HG02763 (cell line): ENCODE results near the gene HSPG2.
"Not testable (repeated sequence)": the region's sequence is repeated elsewhere in the genome, so short reads cannot be mapped to it uniquely, and the experiment has no call there.

Experiments
- ATAC-seq: cut with Tn5 transposase; IDR thresholded peaks from one replicate; pipeline ENCODE4 v1.9.1; 2021; ENCODE audit warnings: mild to moderate bottlenecking, moderate library complexity; ENCODE audit not compliant: unreplicated experiment

HSPG2 gene

DNA sequence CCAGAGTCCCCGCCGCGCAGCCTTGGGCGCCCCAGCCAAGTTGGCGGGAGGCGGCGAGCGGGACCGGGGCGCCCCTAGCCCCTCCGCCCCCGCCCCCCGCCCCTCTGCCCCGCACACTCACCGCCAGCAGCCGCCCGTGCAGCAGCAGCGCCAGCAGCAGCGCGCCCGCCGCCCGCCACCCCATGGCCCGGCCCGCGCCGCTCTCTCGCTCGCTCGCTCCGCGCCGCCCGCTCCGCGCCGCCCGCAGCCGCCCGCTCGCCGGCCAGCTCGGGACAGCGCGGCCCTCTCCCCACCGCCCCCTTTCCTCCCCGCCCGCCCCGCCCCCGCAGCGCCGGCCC is at the start of gene HSPG2:
Gene HSPG2 (minus strand): TSS at position 277 of the 338 bp plus-strand sequence. CDS start 93 bp downstream, at position 184.
- no peak for ATAC-seq

DNA sequence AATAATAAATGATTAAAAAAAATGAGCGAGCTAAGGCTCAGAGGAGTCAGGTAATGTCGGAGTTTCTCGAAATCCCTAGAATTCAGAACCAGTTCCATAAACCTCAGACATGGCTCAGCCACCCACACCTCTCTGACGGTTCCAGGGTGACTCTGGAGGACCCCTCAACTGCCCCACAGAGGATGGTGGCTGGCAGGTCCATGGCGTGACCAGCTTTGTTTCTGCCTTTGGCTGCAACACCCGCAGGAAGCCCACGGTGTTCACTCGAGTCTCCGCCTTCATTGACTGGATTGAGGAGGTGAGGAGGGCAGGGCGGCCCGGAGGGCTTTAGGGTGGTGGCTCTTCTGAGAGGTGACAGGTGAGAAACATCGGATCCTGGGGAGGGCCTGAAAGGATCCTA is 49.3 kb upstream of the HSPG2 start:
- not testable (repeated sequence) for ATAC-seq

DNA sequence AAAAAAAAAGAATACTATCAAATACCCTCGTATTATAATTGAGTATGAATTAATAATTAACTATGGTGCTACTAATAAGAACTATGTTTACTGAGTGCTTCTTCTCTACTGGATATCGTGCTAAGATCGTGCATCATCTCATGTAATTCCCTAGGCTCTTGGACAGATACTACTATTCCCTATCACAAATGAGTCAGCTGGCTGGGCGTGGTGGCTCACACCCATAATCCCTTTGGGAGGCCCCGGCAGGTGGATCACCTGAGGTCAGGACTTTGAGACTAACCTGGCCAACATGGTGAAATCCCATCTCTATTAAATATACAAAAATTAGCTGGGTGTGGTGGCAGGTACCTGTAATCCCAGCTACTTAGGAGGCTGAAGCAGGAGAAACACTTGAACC is 48.8 kb upstream of the HSPG2 start:
- ATAC-seq: not testable (repeated sequence)

DNA sequence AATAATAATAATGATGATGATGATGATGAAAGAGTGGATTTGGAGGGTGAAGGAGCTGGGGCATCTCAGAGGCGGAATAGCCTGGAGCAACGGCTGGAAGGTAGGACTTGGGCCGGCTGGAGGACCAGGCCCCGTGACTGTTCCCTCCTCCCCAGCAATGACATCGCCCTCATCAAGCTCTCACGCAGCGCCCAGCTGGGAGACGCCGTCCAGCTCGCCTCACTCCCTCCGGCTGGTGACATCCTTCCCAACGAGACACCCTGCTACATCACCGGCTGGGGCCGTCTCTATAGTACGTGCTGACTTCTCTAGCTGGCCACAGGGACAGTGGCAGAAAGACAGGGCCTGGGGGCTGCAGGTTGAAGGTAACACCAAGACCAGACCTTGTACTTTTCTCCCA is 46.4 kb upstream of the HSPG2 start:
- ATAC-seq: not testable (repeated sequence)

DNA sequence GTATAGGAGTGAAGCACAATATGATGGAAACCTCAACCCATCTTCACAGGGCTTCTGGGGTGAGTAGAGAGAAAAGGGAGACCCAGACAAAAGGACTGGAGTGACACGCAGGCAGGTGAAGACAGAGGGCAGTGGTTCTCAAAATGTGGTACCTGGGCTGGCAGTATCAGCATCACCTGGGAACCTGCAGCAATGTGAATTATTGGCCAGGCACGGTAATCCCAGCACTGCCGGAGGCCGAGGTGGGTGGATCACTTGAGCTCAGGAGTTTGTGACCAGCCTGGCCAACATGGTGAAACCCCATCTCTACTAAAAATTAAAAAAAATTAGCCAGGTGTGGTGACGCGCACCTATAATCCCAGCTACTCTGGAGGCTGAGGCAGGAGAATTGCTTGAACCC is 45.0 kb upstream of the HSPG2 start:
- ATAC-seq: not testable (repeated sequence)

DNA sequence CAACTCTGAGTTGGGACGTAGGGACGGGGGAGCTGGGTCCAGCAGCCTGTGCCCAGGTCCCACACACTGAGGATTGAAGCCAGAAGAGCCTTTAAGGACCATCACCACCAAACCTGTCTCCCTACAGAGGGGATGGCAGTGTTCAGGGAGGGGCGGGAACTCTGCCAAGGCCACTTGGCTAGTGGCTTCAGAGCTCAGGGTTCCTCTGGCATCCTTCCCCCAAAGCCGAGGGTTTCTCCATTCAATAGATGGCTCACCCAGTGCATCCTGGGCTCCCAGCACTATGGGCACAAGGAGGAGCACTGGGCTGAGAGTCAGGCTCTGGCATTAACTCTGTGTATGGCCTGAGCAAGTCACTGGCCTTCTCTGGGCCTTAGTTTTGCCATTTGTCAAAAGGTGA is 44.1 kb upstream of the HSPG2 start:
- not testable (repeated sequence) for ATAC-seq

DNA sequence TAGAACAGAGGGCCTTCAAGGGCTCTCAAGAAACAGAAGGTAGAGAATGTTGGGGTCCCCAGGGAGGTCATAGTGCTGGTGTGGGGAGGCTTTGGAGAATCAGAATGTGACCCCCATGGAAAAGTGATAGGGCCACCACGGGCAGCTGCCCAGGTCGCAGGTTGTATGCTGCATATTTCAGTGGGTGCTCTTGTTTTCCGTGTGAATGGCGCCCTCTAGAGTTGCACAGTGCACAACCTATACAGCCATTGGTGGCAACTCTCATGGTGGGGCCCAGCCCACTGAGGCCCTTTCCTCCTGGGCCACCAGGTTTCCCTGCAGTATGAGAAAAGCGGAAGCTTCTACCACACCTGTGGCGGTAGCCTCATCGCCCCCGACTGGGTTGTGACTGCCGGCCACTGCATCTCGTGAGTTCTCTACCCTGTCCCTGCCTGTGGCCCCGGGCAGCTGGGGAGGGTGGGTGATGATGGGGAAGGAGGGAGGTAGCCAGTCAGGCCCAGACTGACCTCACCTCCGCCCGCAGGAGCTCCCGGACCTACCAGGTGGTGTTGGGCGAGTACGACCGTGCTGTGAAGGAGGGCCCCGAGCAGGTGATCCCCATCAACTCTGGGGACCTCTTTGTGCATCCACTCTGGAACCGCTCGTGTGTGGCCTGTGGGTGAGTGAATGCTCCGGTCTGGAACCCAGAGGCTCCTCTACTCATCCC is 43.6 kb upstream of the HSPG2 start:
- ATAC-seq: not testable (repeated sequence)

DNA sequence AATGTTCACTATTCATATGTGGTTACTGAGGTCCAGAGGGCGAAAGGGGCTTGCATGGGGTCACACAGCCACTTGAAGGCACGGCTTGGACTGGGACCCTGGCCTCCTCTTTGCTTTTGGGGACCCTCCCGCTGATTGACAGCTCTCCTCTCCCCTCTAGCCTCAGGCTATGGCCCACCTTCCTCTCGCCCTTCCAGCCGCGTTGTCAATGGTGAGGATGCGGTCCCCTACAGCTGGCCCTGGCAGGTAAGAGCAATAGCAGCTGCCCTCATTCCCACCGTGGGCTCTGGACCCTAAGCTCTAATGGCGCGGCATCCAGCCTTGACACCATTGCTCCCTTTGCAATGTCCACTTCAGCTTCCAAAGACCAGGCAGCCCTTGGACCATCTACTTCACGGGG is 41.1 kb upstream of the HSPG2 start:
- not testable (repeated sequence) for ATAC-seq

DNA sequence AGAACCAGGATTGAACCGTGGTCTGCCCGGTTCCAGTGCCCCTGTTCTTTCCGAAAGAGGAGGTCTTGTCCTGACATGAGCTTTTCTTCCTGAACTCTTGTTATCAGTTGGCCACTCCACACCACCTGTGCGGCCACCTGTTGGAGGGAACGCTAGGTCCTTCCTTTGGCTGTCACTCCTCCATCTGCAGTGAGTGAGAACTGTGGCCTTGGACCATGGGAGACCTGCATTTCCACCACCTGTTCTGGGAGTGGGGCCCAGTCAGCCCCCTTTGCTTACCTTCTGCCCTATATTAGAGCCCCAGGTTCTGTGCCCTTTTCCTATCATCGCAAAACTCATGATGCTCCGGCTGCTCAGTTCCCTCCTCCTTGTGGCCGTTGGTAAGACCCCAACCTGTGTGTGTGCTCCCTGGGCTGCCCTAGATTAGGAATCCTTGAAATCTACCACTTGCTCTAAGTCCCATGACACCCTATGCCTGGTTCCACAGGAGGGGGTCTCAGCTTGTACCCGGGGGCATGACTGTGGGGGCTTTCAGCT is 39.7 kb upstream of the HSPG2 start, which contains the start of gene CELA3B:
Gene CELA3B (plus strand): TSS at position 320 of the 537 bp plus-strand sequence. CDS start 18 bp downstream, at position 338.
- ATAC-seq: not testable (repeated sequence)

DNA sequence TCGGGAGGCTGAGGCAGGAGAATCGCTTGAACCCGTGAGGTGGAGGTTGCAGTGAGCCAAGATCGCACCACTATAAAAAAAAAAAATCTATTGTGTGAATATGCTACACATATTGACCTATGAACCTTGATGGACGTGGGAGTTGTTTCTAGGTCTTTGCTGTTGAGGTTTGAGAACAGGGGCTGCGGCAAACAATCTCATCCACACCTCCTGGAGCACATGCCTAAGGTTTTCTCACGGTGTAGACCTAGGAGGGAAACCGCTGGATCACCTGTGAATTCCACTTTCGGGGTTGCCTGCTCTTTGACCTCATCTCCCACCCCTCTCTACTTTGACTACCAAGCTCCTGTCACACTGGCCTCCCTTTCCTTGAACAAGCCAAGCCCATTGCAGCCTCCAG is 38.2 kb upstream of the HSPG2 start:
- ATAC-seq: not testable (repeated sequence)

DNA sequence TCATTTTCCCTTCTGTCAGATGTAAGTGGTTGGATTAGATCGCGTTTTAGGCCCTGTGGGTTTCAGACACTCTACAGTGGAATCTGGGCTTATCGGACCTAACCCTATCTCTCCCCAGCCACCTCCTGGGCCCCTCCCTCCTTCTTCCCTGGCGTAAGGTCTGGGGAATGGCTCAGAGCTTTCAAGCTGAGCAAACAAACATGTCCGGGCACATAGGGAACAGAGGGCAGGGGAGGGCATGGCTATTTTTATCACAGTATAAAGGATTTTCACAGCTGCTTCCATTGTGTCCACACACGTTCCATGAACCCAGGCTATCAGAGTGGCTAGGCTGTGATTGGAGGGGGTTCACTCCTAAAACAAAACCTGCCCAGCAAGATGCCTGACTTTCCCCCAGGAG is 37.6 kb upstream of the HSPG2 start:
- not testable (repeated sequence) for ATAC-seq

DNA sequence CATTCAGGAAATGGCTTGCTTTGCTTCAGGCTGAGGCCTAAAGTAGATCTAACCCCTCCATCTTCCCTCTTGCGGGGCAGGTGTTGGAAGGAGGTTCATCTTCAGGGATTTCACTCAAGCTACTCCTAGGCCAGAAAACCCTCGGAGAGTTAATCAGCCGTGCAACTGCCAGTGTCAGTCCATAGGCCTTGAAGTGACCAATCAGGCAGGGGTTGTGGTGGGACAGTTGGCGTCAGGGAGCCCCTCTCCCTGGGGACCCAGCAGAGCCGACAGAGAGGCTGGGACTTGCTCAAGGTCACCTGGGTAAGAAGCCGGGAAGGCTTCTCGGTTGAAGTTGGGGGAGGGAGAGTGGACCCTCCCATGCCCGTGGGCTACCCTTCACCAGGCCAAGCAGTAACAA is 36.8 kb upstream of the HSPG2 start:
- ATAC-seq: not testable (repeated sequence)

DNA sequence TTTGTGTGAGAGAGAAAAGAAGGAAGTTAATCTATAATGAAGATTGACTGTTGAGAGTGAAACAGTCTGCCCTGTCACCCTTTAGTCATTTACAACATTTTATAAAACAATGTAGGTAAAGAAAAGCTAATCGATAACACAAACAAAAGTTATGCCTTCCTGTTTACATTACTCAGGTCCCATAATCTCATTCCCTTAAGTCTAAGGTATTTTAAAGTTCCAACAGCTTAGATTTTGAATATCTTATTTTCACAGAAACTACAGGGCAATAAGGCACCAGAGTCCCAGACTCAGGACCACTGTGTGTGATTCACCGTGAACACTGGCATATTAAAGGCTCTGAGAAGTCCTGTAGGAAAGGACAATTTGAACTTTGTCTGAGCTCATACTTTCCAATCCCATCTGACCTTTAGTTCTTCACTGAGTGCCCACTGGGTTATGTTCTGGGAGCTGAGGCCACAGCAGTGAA is 35.9 kb upstream of the HSPG2 start:
- not testable (repeated sequence) for ATAC-seq

DNA sequence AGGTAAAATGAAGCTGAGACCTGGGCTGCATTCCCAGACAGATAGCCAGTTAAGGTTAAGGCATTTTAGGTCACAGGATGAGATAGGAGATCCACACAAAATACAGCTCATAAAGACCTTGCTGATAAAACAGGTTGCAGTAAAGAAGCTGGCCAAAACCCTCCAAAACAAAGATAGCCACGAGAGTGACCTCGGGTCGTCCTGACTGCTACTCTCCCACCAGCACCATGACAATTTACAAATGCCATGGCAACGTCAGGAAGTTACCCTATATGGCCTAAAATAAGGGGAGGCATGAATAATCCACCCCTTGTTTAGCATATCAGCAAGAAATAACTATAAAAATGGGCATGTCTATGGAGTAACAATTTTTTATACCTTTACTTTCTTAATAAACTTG is 33.4 kb upstream of the HSPG2 start:
- ATAC-seq: not testable (repeated sequence)

DNA sequence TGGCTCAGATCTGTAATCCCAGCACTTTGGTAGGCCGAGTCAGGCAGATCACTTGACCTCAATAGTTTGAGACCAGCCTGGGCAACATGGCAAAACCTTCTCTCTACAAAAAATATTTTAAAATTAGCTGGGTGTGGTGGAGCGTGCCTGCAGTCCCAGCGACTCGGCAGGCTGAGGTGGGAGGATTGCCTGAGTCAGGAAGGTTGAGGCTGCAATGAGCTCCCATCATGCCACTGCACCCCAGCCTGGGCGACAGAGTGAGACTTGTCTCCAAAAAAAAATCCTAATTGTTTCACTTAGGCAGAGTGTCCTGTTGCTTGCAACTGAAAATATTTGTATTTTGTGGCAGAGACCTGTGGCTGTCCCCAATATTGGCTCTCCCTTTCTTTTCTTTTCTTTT is 32.0 kb upstream of the HSPG2 start:
- ATAC-seq: not testable (repeated sequence)

DNA sequence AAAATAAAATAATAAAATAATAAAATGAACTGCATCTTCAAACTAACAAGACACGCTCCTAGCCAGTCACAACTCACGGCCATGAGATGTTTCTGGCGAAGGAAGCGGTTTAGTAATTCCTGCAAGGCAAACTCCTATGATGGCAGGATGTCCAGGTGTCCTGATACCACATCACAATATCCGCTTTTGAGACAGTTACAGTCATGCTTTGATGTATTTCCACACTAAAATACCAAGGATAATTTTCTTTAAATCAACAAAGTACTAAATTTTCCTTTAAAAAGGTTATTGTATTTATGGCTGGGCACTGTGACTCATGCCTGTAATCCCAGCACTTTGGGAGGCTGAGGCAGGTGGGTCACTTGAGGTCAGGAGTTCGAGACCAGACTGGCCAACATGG is 30.1 kb upstream of the HSPG2 start:
- ATAC-seq: not testable (repeated sequence)

DNA sequence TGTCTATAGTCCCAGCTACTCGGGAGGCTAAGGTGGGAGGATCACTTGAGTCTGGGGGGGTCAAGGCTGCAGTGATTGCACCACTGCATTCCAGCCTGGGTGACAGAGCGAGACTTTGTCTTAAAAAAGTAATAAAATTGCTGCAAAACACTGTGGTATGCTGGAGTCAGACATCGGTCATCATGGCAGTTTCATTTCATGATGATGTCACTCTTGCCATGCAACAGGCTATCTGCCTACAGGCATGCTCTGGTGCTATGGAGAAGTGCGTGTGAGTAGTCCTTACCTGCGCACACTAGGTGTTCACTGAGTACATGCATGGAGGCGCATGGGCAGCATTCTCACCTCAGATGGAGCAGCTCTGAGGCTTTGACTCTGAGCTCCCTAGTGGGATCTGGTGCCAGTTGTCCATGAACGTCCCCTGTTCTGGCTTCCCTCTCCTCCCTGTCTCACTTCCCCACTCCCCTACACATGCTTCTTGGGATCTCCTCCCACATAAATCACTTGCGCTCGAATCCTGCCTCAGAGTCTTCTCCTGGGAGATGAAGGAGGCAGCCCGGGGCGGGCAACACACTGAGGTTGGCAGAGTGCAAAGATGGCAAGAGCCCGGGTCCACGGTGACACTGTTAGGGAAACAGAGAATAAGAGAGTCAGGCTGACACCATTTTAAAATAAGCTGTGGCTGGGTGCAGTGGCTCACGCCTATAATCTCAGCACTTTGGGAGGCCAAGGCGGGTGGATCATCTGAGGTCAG is 29.3 kb upstream of the HSPG2 start:
- no peak for ATAC-seq

DNA sequence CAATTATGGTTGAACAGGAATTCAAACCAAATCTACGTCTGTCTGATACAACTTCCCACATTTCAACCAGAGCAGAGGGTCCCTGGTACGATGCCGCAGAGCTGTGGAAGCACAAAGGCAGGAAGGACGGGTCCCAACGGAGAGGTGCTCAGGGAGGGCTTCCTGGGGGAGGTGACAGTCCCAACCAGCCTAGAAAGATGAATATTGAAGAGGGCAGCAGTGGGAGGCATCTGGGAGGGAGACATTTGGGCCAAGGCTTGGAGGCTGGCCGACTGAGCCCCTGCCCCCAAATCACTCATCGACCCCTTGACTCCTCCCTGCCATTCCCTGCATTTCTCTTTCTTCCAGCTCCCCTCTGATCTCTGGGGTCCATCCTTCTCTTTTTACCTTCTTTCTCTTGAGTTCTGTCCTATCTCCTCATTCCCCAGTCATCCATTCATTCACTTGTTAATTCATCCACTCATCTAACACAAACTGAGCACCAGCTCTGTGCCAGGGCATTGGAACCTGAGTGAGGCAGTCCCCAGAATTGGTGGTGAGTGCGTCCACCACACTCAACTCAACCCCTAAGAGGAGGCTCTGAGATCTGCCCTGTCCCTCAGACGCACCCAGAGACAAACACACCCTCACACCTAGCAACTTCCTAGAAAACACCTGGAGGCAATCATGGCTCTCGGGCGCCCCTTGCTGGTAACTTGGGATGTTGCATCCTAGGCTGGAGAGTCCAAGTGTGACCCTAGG is 26.5 kb upstream of the HSPG2 start:
- ATAC-seq: no peak

DNA sequence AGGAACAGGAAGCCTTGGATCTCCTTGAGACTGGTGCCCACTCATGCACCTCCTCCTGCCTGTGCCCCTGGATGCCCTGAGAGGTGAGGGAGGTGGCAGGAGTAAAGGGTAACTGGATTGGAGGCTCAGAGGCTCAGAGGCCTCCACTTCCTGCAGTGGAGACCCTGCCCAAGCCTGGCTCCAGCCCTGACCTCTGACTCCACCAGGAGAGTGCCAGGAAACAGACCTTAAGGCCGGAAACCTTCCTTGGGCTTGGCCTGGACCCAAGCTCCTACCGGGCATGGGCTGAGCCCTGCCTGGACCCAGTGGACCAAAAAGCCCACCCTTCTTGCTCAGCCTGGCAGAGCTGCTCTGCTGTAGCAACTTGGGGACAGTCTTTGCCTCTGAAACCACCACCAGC is 24.7 kb upstream of the HSPG2 start:
- no peak for ATAC-seq

DNA sequence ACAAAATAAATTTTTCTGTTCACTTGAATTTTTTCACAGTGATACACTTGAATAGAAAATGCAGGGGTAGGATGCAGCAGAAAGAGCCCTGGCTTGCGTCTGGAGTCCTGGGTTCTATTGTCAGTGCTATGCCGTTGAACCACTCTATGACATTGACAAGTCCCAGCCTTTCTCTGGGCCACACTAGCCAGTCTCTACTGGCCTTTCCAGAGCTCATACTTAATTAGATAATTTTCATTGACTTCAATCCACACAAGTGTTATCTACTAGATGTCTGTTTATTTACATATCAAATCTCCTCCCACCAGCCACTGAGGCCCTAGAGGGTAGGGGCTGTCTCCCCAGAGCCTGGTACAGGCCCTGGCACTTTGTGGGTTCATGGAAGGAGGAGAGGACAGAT is 24.2 kb upstream of the HSPG2 start:
- ATAC-seq: no peak
